Panc1 (cell line): ENCODE data around the gene CLCN7. TPM values are rescaled to one million over a fixed set of nuclear protein-coding genes. Genes with fewer than 3 reads are reported as not detected.

ENCODE experiments used
- ATAC-seq: fragments of 200-7000 bp; cut with Tn5 transposase; 2 replicates; pipeline ENCODE4 v1.9.1; 2020; ENCODE audit warnings: mild to moderate bottlenecking, moderate library complexity
- BruUV-seq: library from RNA; stranded (reverse); fragments of 400-500 nt; replicated peaks from 2 replicates; lab custom pipeline; 2021; lab: Mats Ljungman, UMichigan
- CTCF ChIA-PET: fragments of 300-600 bp; sonication (Branson Sonifier 250); formaldehyde crosslinking; loops from one replicate; lab custom pipeline; 2022; ENCODE audit warnings: antibody characterized with exemption; lab: Charles Lee
- POLR2A ChIA-PET: fragments of 300-600 bp; sonication (Branson Sonifier 250); formaldehyde crosslinking; loops from one replicate; lab custom pipeline; 2022; ENCODE audit warnings: antibody characterized with exemption; lab: Charles Lee
- DNase-seq: peaks from one replicate; pipeline ENCODE4 v3.0.0-alpha.2; 2010; ENCODE audit warnings: low read depth, low spot score
- H3K27ac ChIP-seq: 2 replicates; pipeline ENCODE4 v1.5.1; 2011; ENCODE audit warnings: mild to moderate bottlenecking, low read length, inconsistent platforms
- H3K27me3 ChIP-seq: fragments of 200-500 bp; sonication (Bioruptor generic); 2 replicates; pipeline ENCODE4 v1.6.0; 2014; ENCODE audit warnings: low read length, inconsistent platforms; ENCODE audit not compliant: control insufficient read depth, insufficient read depth
- H3K36me3 ChIP-seq: fragments of 200-500 bp; sonication (Bioruptor generic); 2 replicates; pipeline ENCODE4 v1.5.1; 2014; ENCODE audit warnings: inconsistent platforms, mild to moderate bottlenecking, low read length, moderate library complexity; ENCODE audit not compliant: control insufficient read depth, insufficient read depth
- H3K4me1 ChIP-seq: 2 replicates; pipeline ENCODE4 v1.5.1; 2011; ENCODE audit warnings: inconsistent platforms, mild to moderate bottlenecking, low read length, moderate library complexity; ENCODE audit not compliant: control insufficient read depth, insufficient read depth
- H3K4me3 ChIP-seq, 2 experiments: 2 replicates each; pipeline ENCODE4 v1.5.1; 2011 to 2012; ENCODE audit warnings: low read depth in 2 of 2, low read length in 2 of 2, mild to moderate bottlenecking in 2 of 2, inconsistent platforms in 1 of 2, moderate library complexity in 1 of 2
- H3K9me3 ChIP-seq: fragments of 200-500 bp; sonication (Bioruptor generic); 2 replicates; pipeline ENCODE4 v1.5.1; 2014; ENCODE audit warnings: low read depth, mild to moderate bottlenecking, inconsistent platforms, low read length, moderate library complexity; ENCODE audit not compliant: control insufficient read depth, insufficient read depth
- POLR2AphosphoS5 ChIP-seq: IDR thresholded peaks from 2 replicates; pipeline ENCODE4 v1.6.1; 2012; ENCODE audit warnings: mild to moderate bottlenecking, low read depth, low read length, moderate library complexity
- SIN3A ChIP-seq: IDR thresholded peaks from 2 replicates; pipeline ENCODE4 v1.6.1; 2012; ENCODE audit warnings: low read depth, mild to moderate bottlenecking, low read length, moderate library complexity, borderline replicate concordance; ENCODE audit not compliant: insufficient read depth
- TCF7L2 ChIP-seq: IDR thresholded peaks from 2 replicates; pipeline ENCODE4 v1.6.1; 2011; ENCODE audit warnings: mild to moderate bottlenecking, low read depth, low read length, inconsistent platforms
- in situ Hi-C: cut with HindIII; loops from 2 replicates; pipeline ENCODE4 v1.10.0; 2016; ENCODE audit warnings: low sequenced_read_pairs, low pct_unique_long_range_greater_than_20kb
- intact Hi-C: fragments of 100-400 bp; cut with micrococcal nuclease; formaldehyde crosslinking; loops from one replicate; pipeline ENCODE4 v1.10.0; 2022; ENCODE audit not compliant: unreplicated experiment
- total RNA-seq: library from RNA; stranded (reverse); gene quantifications from one replicate; pipeline ENCODE4 v1.2.1, GENCODE V29; 2021; ENCODE audit not compliant: unreplicated experiment
- TF ChIP-seq, protein P1 (sequence below), 2 experiments: IDR thresholded peaks; 2 replicates each; pipeline ENCODE4 v1.6.1; 2011 to 2012; ENCODE audit warnings: low read depth in 2 of 2, control low read depth in 1 of 2, low read length in 1 of 2, mild to moderate bottlenecking in 1 of 2, moderate library complexity in 1 of 2; ENCODE audit not compliant: insufficient read depth in 1 of 2
- TF ChIP-seq, protein P2 (sequence below): fragments of 450-650 bp; IDR thresholded peaks from 2 replicates; pipeline ENCODE4 v1.5.1; 2017; ENCODE audit warnings: mild to moderate bottlenecking

CLCN7 gene
- total RNA-seq, 1 experiment from 2014 or later, result 179 TPM

DNA sequence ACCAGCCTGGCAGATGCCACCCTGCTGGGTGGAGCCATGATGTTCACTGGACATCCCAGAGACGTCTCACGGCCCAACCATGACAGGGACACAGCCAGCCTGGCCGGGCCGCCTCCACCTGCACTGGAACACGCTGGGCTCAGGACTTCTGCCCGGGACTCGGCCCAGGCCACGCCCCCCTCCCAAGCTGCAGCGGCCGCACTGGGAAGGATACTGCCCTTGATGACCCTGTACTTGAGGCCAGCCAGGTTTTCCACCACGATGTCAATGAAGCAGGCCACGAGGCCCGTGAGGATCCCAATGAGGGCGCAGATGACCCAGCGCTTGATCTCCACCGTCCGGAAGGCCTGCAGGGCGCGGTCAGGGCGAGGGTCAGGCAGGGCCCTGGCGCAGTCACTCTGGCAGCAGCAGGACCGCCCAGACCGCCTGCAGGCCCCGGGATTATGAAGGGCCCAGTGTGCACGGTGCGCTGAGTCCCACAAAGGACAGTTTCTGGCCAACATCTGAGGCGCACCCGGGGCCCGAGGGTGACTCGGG is 14.2 kb downstream of the CLCN7 start:
- BruUV-seq, result no TSS peak
- no peaks in the 10 kb centered on the region for H3K4me1 ChIP-seq
- H3K27me3 ChIP-seq, result no peaks in the 10 kb centered on the region
- in situ Hi-C loops, result no loop called here
- POLR2A ChIA-PET, result no interaction called here
- ATAC-seq (0 out of 2 replicates have a peak, but pooled peaks have one; percentile 28), DNase-seq (no peak)
- no peak overlapping the region for H3K27ac ChIP-seq
- H3K9me3 ChIP-seq, result no peaks in the 10 kb centered on the region
- CTCF ChIA-PET, result no interaction called here
- no peaks in the 10 kb centered on the region for H3K36me3 ChIP-seq
- no peak overlapping the region for H3K4me3 ChIP-seq
- TF ChIP-seq, protein P1, sequence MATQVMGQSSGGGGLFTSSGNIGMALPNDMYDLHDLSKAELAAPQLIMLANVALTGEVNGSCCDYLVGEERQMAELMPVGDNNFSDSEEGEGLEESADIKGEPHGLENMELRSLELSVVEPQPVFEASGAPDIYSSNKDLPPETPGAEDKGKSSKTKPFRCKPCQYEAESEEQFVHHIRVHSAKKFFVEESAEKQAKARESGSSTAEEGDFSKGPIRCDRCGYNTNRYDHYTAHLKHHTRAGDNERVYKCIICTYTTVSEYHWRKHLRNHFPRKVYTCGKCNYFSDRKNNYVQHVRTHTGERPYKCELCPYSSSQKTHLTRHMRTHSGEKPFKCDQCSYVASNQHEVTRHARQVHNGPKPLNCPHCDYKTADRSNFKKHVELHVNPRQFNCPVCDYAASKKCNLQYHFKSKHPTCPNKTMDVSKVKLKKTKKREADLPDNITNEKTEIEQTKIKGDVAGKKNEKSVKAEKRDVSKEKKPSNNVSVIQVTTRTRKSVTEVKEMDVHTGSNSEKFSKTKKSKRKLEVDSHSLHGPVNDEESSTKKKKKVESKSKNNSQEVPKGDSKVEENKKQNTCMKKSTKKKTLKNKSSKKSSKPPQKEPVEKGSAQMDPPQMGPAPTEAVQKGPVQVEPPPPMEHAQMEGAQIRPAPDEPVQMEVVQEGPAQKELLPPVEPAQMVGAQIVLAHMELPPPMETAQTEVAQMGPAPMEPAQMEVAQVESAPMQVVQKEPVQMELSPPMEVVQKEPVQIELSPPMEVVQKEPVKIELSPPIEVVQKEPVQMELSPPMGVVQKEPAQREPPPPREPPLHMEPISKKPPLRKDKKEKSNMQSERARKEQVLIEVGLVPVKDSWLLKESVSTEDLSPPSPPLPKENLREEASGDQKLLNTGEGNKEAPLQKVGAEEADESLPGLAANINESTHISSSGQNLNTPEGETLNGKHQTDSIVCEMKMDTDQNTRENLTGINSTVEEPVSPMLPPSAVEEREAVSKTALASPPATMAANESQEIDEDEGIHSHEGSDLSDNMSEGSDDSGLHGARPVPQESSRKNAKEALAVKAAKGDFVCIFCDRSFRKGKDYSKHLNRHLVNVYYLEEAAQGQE (IDR thresholded peaks at IDR 0.05; ENCODE audit: insufficient read depth in 1 of 2, low read depth in 2 of 2, low read length in 1 of 2), result no peak
- TF ChIP-seq SIN3A, result no peak
- TF ChIP-seq, protein P2, sequence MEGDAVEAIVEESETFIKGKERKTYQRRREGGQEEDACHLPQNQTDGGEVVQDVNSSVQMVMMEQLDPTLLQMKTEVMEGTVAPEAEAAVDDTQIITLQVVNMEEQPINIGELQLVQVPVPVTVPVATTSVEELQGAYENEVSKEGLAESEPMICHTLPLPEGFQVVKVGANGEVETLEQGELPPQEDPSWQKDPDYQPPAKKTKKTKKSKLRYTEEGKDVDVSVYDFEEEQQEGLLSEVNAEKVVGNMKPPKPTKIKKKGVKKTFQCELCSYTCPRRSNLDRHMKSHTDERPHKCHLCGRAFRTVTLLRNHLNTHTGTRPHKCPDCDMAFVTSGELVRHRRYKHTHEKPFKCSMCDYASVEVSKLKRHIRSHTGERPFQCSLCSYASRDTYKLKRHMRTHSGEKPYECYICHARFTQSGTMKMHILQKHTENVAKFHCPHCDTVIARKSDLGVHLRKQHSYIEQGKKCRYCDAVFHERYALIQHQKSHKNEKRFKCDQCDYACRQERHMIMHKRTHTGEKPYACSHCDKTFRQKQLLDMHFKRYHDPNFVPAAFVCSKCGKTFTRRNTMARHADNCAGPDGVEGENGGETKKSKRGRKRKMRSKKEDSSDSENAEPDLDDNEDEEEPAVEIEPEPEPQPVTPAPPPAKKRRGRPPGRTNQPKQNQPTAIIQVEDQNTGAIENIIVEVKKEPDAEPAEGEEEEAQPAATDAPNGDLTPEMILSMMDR, result no peak
- TF ChIP-seq POLR2AphosphoS5, result no peak
- TF ChIP-seq TCF7L2, result no peak
- intact Hi-C loops, result no loop called here

DNA sequence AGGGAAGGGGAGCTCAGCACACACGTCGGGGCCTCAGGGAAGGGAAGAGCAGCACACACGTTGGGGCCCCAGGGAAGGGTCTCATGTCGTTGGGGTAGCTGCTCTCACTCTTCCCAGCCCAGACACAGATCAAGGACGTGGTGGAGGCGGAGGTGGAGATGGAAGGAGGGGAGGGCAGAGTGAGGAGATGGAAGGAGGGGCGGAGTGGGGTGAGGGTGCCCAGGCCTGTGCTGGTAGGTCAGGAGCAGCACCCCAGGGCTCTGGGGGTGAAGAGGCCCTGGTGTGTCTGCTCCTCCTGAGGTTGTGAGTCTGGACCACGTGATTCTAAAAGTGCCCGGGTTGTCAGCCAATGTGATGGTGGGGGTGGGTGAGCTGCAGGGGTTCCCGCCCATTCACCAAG is 14.9 kb downstream of the CLCN7 start:
- BruUV-seq, result no TSS peak
- intact Hi-C loops, result no loop called here
- Histone ChIP-seq H3K27ac (no peak overlapping the region), H3K27me3 (no peaks in the 10 kb centered on the region), H3K4me1 (no peaks in the 10 kb centered on the region), H3K9me3 (no peaks in the 10 kb centered on the region), H3K36me3 (no peaks in the 10 kb centered on the region), H3K4me3 (no peak overlapping the region)
- in situ Hi-C loops, result no loop called here
- DNase-seq, result no peak
- CTCF ChIA-PET, result no interaction called here
- ATAC-seq, result no peak
- POLR2A ChIA-PET, result interaction anchor here (0.6 to 0.7 kb wide), 2 partner anchors 39 to 320 kb away, joined by 8 to 17 read pairs; no protein-coding TSS in a partner anchor
- no peak for TF ChIP-seq SIN3A
- TF ChIP-seq TCF7L2, result no peak
- TF ChIP-seq, protein P2, result no peak
- TF ChIP-seq, protein P1 (IDR thresholded peaks at IDR 0.05; ENCODE audit: insufficient read depth in 1 of 2, low read depth in 2 of 2, low read length in 1 of 2), result no peak
- TF ChIP-seq POLR2AphosphoS5, result no peak
